Measurements from ENCODE around the gene AVPI1. TPM values are rescaled to one million over a fixed set of nuclear protein-coding genes. Genes with fewer than 3 reads are reported as not detected.

Gene AVPI1
- total RNA-seq, 1 donor from 2014 or later: 6.5 TPM

GRCh38 chr10:97690133-97690532 is 3.1 kb upstream of the AVPI1 start:
- H3K4me3 Mint-ChIP-seq (ENCODE audit: unreplicated experiment): no peak overlapping the region
- DNase-seq (ENCODE audit: low spot score): no peak
- peak overlapping the region; percentile 43 for H3K27ac Mint-ChIP-seq (ENCODE audit: unreplicated experiment)
- H3K36me3 Mint-ChIP-seq (ENCODE audit: low read depth): no peaks in the 10 kb centered on the region
- no peaks in the 10 kb centered on the region for H3K27me3 Mint-ChIP-seq (ENCODE audit: low read depth)
- no peak for TF ChIP-seq CTCF (IDR thresholded peaks at IDR 0.05)
- H3K4me1 Mint-ChIP-seq (ENCODE audit: low read depth): peaks cover 37% of the 10 kb centered on the region
- H3K9me3 Mint-ChIP-seq (ENCODE audit: low read depth): peaks cover 3% of the 10 kb centered on the region

- peak; percentile 36 for DNase-seq (ENCODE audit: low spot score)
- H3K4me1 Mint-ChIP-seq (ENCODE audit: low read depth): peaks cover 42% of the 10 kb centered on the region
These were observed 2.5 kb upstream of the AVPI1 start for GRCh38 chr10:97689559-97690020.

GRCh38 chr10:97687785-97688781 is 1.0 kb upstream of the AVPI1 start:
- TF ChIP-seq CTCF (IDR thresholded peaks at IDR 0.05): no peak
- Mint-ChIP-seq H3K4me3 (ENCODE audit: unreplicated experiment) (peak overlapping the region; percentile 77), H3K27ac (ENCODE audit: unreplicated experiment) (peak overlapping the region; percentile 94), H3K36me3 (ENCODE audit: low read depth) (no peaks in the 10 kb centered on the region), H3K27me3 (ENCODE audit: low read depth) (no peaks in the 10 kb centered on the region), H3K9me3 (ENCODE audit: low read depth) (peaks cover 3% of the 10 kb centered on the region), H3K4me1 (ENCODE audit: low read depth) (peaks cover 55% of the 10 kb centered on the region)
- no peak for DNase-seq (ENCODE audit: low spot score)

More at GRCh38 chr10:97689559-97690020, 2.5 kb upstream of the AVPI1 start:
- no peaks in the 10 kb centered on the region for H3K27me3 Mint-ChIP-seq (ENCODE audit: low read depth)
- no peaks in the 10 kb centered on the region for H3K36me3 Mint-ChIP-seq (ENCODE audit: low read depth)
- H3K4me3 Mint-ChIP-seq (ENCODE audit: unreplicated experiment): no peak overlapping the region
- no peak for TF ChIP-seq CTCF (IDR thresholded peaks at IDR 0.05)
- peaks cover 3% of the 10 kb centered on the region for H3K9me3 Mint-ChIP-seq (ENCODE audit: low read depth)
- H3K27ac Mint-ChIP-seq (ENCODE audit: unreplicated experiment): peak overlapping the region; percentile 45

GRCh38 chr10:97686301-97686961 is 610 bp downstream of the AVPI1 start:
- Mint-ChIP-seq H3K9me3 (ENCODE audit: low read depth) (no peaks in the 10 kb centered on the region), H3K4me3 (ENCODE audit: unreplicated experiment) (peak overlapping the region; percentile 77), H3K36me3 (ENCODE audit: low read depth) (no peaks in the 10 kb centered on the region), H3K27me3 (ENCODE audit: low read depth) (no peaks in the 10 kb centered on the region), H3K4me1 (ENCODE audit: low read depth) (peaks cover 55% of the 10 kb centered on the region), H3K27ac (ENCODE audit: unreplicated experiment) (peak overlapping the region; percentile 90)
- peak; percentile 4 for TF ChIP-seq CTCF (IDR thresholded peaks at IDR 0.05)
- DNase-seq (ENCODE audit: low spot score): no peak

- no peaks in the 10 kb centered on the region for H3K36me3 Mint-ChIP-seq (ENCODE audit: low read depth)
- peak overlapping the region; percentile 49 for H3K27ac Mint-ChIP-seq (ENCODE audit: unreplicated experiment)
- TF ChIP-seq CTCF (IDR thresholded peaks at IDR 0.05): peak; percentile 38
- H3K27me3 Mint-ChIP-seq (ENCODE audit: low read depth): no peaks in the 10 kb centered on the region
- peaks cover 55% of the 10 kb centered on the region for H3K4me1 Mint-ChIP-seq (ENCODE audit: low read depth)
- no peak for DNase-seq (ENCODE audit: low spot score)
- no peaks in the 10 kb centered on the region for H3K9me3 Mint-ChIP-seq (ENCODE audit: low read depth)
- H3K4me3 Mint-ChIP-seq (ENCODE audit: unreplicated experiment): peak overlapping the region; percentile 77
These were observed 1.6 kb downstream of the AVPI1 start for GRCh38 chr10:97685395-97685958.

Data from chondrocyte (in vitro differentiated cells).